Trophoblast cell (in vitro differentiated cells and primary cell): Measurements from ENCODE around the gene TBCD.
A peak's percentile ranks its signal among the peaks of the same experiment; 100 is the strongest.

Source experiments
- DNase-seq, 2 donors: peaks; one replicate each; pipeline ENCODE4 v3.0.0-alpha.2; 2016
- H2AFZ ChIP-seq: 2 replicates; pipeline ENCODE4 v1.6.1; 2013; ENCODE audit warnings: low read length, moderate library complexity, mild to moderate bottlenecking; ENCODE audit not compliant: insufficient read depth, poor library complexity
- H2AK5ac ChIP-seq: 2 replicates; pipeline ENCODE4 v1.6.1; 2013; ENCODE audit warnings: mild to moderate bottlenecking, low read length
- H2BK120ac ChIP-seq: 2 replicates; pipeline ENCODE4 v1.6.1; 2013; ENCODE audit warnings: low read length, mild to moderate bottlenecking, moderate library complexity; ENCODE audit not compliant: insufficient read depth, poor library complexity
- H2BK12ac ChIP-seq: 2 replicates; pipeline ENCODE4 v1.6.1; 2013; ENCODE audit warnings: mild to moderate bottlenecking, low read length, moderate library complexity
- H2BK5ac ChIP-seq: 2 replicates; pipeline ENCODE4 v1.6.1; 2013; ENCODE audit warnings: low read length, low read depth, moderate library complexity, mild to moderate bottlenecking; ENCODE audit not compliant: poor library complexity
- H3K14ac ChIP-seq: 2 replicates; pipeline ENCODE4 v1.6.1; 2013; ENCODE audit warnings: mild to moderate bottlenecking, low read length
- H3K18ac ChIP-seq: 2 replicates; pipeline ENCODE4 v1.6.1; 2013; ENCODE audit warnings: mild to moderate bottlenecking, low read length
- H3K23ac ChIP-seq: 2 replicates; pipeline ENCODE4 v1.6.1; 2013; ENCODE audit warnings: low read length
- H3K27ac ChIP-seq: 2 replicates; pipeline ENCODE4 v1.5.1; 2013; ENCODE audit warnings: low read depth, mild to moderate bottlenecking, inconsistent platforms, low read length, moderate library complexity
- H3K27me3 ChIP-seq: 2 replicates; pipeline ENCODE4 v1.6.1; 2013; ENCODE audit warnings: inconsistent platforms, mild to moderate bottlenecking, low read length, moderate library complexity; ENCODE audit not compliant: insufficient read depth
- H3K36me3 ChIP-seq, 2 experiments: 1 replicate in 1 of 2; 2 replicates in 1 of 2; pipeline ENCODE4 v1.6.1; 2013; ENCODE audit warnings: low read length in 2 of 2, mild to moderate bottlenecking in 2 of 2, moderate library complexity in 1 of 2; ENCODE audit not compliant: insufficient read depth in 2 of 2, control insufficient read depth in 1 of 2
- H3K4ac ChIP-seq: 2 replicates; pipeline ENCODE4 v1.6.1; 2013; ENCODE audit warnings: low read depth, mild to moderate bottlenecking, low read length, moderate library complexity
- H3K4me1 ChIP-seq, 2 experiments: 1 replicate in 1 of 2; 2 replicates in 1 of 2; pipeline ENCODE4 v1.6.1; 2013; ENCODE audit warnings: low read length in 2 of 2, mild to moderate bottlenecking in 2 of 2, moderate library complexity in 1 of 2; ENCODE audit not compliant: insufficient read depth in 2 of 2, control insufficient read depth in 1 of 2
- H3K4me2 ChIP-seq: 2 replicates; pipeline ENCODE4 v1.6.1; 2013; ENCODE audit warnings: inconsistent platforms, mild to moderate bottlenecking, low read length, moderate library complexity
- H3K4me3 ChIP-seq: 2 replicates; pipeline ENCODE4 v1.5.1; 2013; ENCODE audit warnings: mild to moderate bottlenecking, low read depth, low read length, inconsistent platforms
- H3K79me1 ChIP-seq: one replicate; pipeline ENCODE4 v1.6.1; 2013; ENCODE audit warnings: low read length
- H3K79me2 ChIP-seq: 2 replicates; pipeline ENCODE4 v1.6.1; 2013; ENCODE audit warnings: low read length, mild to moderate bottlenecking; ENCODE audit not compliant: control insufficient read depth, insufficient read depth, poor library complexity
- H3K9ac ChIP-seq: 2 replicates; pipeline ENCODE4 v1.6.1; 2013; ENCODE audit warnings: mild to moderate bottlenecking, low read length
- H3K9me3 ChIP-seq: 2 replicates; pipeline ENCODE4 v1.6.1; 2013; ENCODE audit warnings: low read depth, mild to moderate bottlenecking, control low read depth, inconsistent platforms, low read length; ENCODE audit not compliant: insufficient read depth
- H4K12ac ChIP-seq: 2 replicates; pipeline ENCODE4 v1.6.1; 2013; ENCODE audit warnings: low read depth, mild to moderate bottlenecking, low read length, moderate library complexity
- H4K8ac ChIP-seq: 2 replicates; pipeline ENCODE4 v1.6.1; 2013; ENCODE audit warnings: low read depth, mild to moderate bottlenecking, low read length, moderate library complexity
- H4K91ac ChIP-seq: one replicate; pipeline ENCODE4 v1.6.1; 2013; ENCODE audit warnings: low read depth, mild to moderate bottlenecking, low read length, moderate library complexity
- WGBS: extraction: QIAGEN DNeasy Blood & Tissue Kit; methylation state at CpG from one replicate; pipeline ENCODE4 v1.1.7; 2013; ENCODE audit warnings: missing lambda C conversion rate; ENCODE audit not compliant: insufficient read length, insufficient coverage; ENCODE audit errors: extremely low coverage; 5-methylcytosine and 5-hydroxymethylcytosine counted together

The TBCD gene

GRCh38 chr17:82854226-82854625 is 102.4 kb downstream of the TBCD start:
- Histone ChIP-seq H4K8ac (no peak overlapping the region), H3K23ac (no peak overlapping the region), H4K12ac (no peak overlapping the region), H2BK120ac (no peak overlapping the region), H2BK5ac (no peak overlapping the region), H3K27me3 (no peaks in the 10 kb centered on the region), H3K9ac (no peak overlapping the region), H3K79me1 (peaks cover 12% of the 10 kb centered on the region), H2AK5ac (no peak overlapping the region), H3K27ac (no peak overlapping the region), H3K4me1 (peaks cover 10 to 13% of the 10 kb centered on the region in 2 experiments), H3K4me2 (no peak overlapping the region), H2AFZ (no peak overlapping the region), H2BK12ac (no peak overlapping the region), H3K14ac (no peak overlapping the region), H3K9me3 (no peaks in the 10 kb centered on the region), H4K91ac (no peak overlapping the region), H3K79me2 (peaks cover 5% of the 10 kb centered on the region), H3K18ac (no peak overlapping the region), H3K4me3 (no peak overlapping the region), H3K4ac (no peak overlapping the region), H3K36me3 (no peaks in the 10 kb centered on the region)
- WGBS = no CpG with 5 or more reads among the region's 11 CpGs
- DNase-seq = no peak

DNA sequence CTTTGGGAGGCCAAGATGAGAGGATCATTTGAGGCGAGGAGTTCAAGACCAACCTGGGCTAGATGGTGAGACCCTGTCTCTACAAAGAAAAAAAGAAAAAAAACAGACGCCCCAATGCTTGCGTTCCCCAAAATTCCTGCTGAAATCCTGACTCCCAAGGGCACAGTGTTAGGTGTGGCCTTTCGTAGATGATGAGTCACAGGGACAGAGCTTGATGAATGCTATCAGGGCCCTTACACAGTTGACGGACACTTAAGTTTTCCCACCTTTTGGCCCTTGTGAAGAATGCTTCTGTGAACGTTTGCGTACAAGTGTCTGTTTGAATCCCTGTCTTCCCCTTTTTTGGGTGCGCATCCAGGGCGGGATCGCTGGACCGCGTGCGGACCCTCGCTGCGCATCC is 104.5 kb downstream of the TBCD start:
- Histone ChIP-seq H4K12ac (no peak overlapping the region), H2AK5ac (no peak overlapping the region), H2BK120ac (no peak overlapping the region), H3K23ac (no peak overlapping the region), H3K4me1 (peaks cover 29 to 32% of the 10 kb centered on the region in 2 experiments), H4K91ac (no peak overlapping the region), H3K36me3 (no peaks in the 10 kb centered on the region), H3K4me2 (no peak overlapping the region), H4K8ac (no peak overlapping the region), H3K4ac (no peak overlapping the region), H3K18ac (no peak overlapping the region), H3K9ac (no peak overlapping the region), H3K4me3 (no peak overlapping the region), H3K9me3 (peaks cover 3% of the 10 kb centered on the region), H2BK5ac (no peak overlapping the region), H2BK12ac (no peak overlapping the region), H3K79me2 (peaks cover 13% of the 10 kb centered on the region), H3K79me1 (peaks cover 27% of the 10 kb centered on the region), H2AFZ (no peak overlapping the region), H3K27ac (no peak overlapping the region), H3K27me3 (no peaks in the 10 kb centered on the region), H3K14ac (no peak overlapping the region)
- peak in 1 of 2 donors; percentile 18 for DNase-seq
- WGBS = no CpG with 5 or more reads among the region's 15 CpGs

DNA sequence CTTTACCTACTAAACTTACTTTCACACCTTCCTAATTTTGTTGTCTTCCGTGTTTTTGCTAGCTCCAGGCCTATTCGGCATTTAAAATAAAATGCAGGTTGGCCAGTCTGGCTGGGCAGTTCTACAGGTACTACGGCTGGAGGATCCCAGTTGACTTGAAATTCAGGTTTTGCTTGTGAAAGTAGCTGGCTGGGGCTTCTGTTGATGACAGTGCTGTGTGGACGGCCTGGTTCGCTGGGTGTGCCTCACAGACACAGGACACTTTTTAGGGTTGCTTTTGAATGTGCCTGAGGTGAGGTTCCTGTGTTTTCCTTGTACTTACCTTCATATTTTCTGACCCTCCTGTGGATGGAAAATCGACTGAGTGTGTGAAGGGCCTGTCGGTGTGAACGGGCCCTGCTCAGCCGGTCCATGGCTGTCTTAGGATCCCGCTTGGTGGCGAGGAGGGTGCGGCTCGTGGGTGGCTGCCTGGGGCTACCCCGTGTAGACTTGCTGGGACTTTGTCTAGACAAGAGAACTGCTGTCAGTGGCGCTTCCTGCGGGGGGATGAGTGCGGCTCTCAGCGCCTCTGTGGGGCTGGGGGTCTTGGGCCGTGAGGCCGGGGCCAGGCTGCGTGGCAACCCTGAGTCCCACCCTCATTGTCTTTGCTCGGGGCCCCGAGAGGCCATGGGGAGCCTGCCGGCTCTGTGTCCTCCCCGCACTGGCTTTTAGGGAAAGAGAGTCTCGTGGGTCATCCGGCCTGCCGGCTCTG is 106.7 kb downstream of the TBCD start:
- peaks cover 3% of the 10 kb centered on the region for H3K9me3 ChIP-seq
- peak overlapping the region; percentile 92 for H4K12ac ChIP-seq
- H3K79me2 ChIP-seq = peaks cover 16% of the 10 kb centered on the region
- peaks cover 39 to 43% of the 10 kb centered on the region in 2 experiments for H3K4me1 ChIP-seq
- peak overlapping the region; percentile 100 for H4K91ac ChIP-seq
- H3K14ac ChIP-seq = peak overlapping the region; percentile 85
- H3K4ac ChIP-seq = peak overlapping the region; percentile 87
- peaks cover 35% of the 10 kb centered on the region for H3K79me1 ChIP-seq
- no peaks in the 10 kb centered on the region for H3K36me3 ChIP-seq
- no peaks in the 10 kb centered on the region for H3K27me3 ChIP-seq
- H3K23ac ChIP-seq = no peak overlapping the region
- H2AK5ac ChIP-seq = peak overlapping the region; percentile 88
- H3K4me3 ChIP-seq = no peak overlapping the region
- no peak overlapping the region for H3K9ac ChIP-seq
- peak overlapping the region; percentile 5 for H3K4me2 ChIP-seq
- peak overlapping the region; percentile 99 for H2BK120ac ChIP-seq
- peak overlapping the region; percentile 98 for H3K18ac ChIP-seq
- H4K8ac ChIP-seq = peak overlapping the region; percentile 96
- peak overlapping the region; percentile 93 for H2BK12ac ChIP-seq
- peak overlapping the region; percentile 98 for H2BK5ac ChIP-seq
- H2AFZ ChIP-seq = peak overlapping the region; percentile 70
- H3K27ac ChIP-seq = peak overlapping the region; percentile 100
- no CpG with 5 or more reads among the region's 28 CpGs for WGBS
- DNase-seq = peak; percentile 96 to 98

DNA sequence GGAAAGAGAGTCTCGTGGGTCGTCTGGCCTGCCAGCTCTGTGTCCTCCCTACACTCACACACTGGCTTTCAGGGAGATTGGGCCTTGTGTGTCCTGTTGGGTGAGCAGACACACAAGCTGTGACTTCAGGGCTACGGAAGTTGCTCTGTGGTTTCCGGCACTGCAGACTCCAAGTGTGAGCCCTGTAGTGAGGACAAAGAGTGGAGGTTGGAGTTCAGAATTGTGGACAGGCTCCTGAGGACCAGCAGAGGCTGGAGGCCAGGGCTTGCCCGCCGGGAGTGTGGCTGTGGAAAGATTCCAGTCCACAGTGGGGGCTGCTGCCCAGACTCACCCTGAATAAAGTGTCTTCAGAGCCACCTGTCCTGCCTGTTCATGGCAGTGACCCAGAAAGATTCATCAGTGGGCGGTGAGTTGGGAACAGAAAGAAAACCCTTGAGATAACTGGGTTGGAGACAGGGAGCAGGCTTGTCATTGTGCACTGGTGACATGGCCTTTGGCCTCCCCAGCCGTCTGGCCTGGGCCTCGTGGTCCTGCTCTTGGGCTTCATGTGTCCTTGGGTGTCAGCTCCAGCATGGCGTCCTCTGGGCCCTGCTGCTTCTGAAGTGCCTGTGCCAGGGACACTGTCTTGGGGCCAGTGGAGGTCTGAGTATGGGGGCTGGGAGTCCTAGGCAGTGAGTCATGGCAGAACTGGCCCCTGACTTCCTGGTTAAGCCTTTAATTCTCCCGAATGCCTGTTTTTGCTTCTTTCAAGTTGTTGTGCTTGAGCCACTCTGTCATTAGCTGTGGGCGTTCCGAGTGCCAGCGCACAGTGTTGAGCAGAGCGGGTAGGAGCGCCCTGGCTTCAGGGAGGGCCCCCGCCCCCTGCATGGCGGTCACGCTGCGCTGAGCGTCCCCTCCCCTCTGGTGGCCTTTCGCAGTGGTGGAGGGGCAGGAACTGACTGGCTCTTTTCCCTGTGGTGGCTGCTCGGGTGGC is 107.9 kb downstream of the TBCD start:
- H3K9me3 ChIP-seq = peaks cover 3% of the 10 kb centered on the region
- H3K9ac ChIP-seq = no peak overlapping the region
- peak overlapping the region; percentile 98 for H2BK5ac ChIP-seq
- no peaks in the 10 kb centered on the region for H3K27me3 ChIP-seq
- peak overlapping the region; percentile 98 for H3K18ac ChIP-seq
- H4K8ac ChIP-seq = peak overlapping the region; percentile 96
- no peak overlapping the region for H3K4me3 ChIP-seq
- peak overlapping the region; percentile 85 for H3K14ac ChIP-seq
- H2BK120ac ChIP-seq = peak overlapping the region; percentile 99
- peak overlapping the region; percentile 0 for H3K4me2 ChIP-seq
- H3K79me1 ChIP-seq = peaks cover 42% of the 10 kb centered on the region
- peak overlapping the region; percentile 100 for H4K91ac ChIP-seq
- no CpG with 5 or more reads among the region's 23 CpGs for WGBS
- H3K36me3 ChIP-seq = no peaks in the 10 kb centered on the region
- H3K4ac ChIP-seq = peak overlapping the region; percentile 87
- H3K23ac ChIP-seq = no peak overlapping the region
- H2AK5ac ChIP-seq = peak overlapping the region; percentile 80
- DNase-seq = peak; percentile 75 to 82
- H2BK12ac ChIP-seq = peak overlapping the region; percentile 98
- peak overlapping the region; percentile 100 for H3K27ac ChIP-seq
- peaks cover 18% of the 10 kb centered on the region for H3K79me2 ChIP-seq
- peaks cover 49 to 54% of the 10 kb centered on the region in 2 experiments for H3K4me1 ChIP-seq
- H2AFZ ChIP-seq = peak overlapping the region; percentile 32
- H4K12ac ChIP-seq = peak overlapping the region; percentile 92
